Measurements from ENCODE around the gene STAMBP.
A peak's percentile ranks its signal among the peaks of the same experiment; 100 is the strongest.

Gene STAMBP

DNA sequence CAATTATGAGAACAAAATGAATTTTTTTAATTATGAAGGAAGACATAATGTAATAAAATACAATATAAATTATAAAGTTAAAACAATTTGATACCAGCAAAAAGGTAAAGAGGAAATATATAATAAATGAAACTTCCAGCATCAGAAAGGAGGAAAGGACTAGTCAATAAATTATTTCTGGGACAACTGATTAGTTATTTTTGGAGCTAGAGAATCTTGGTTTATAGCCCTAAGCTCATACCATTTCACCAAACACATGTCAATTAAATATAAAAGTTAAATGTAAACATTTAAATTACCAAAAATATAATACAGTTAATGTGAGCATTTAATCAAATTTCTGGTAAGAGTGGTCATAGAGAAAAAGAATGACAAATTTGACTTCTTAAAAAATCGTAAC is 76.2 kb downstream of the STAMBP start:
- H4K91ac ChIP-seq (ENCODE audit: low read depth, low read length, poor library complexity): no peak overlapping the region
- H3K9me3 ChIP-seq (replicated peaks in 1 of 2; ENCODE audit: control insufficient read depth in 2 of 2, insufficient read depth in 1 of 2, low read depth in 1 of 2, low read length in 2 of 2): no peaks in the 10 kb centered on the region
- H2AFZ ChIP-seq (ENCODE audit: low read length): no peak overlapping the region
- no peak overlapping the region for H2BK120ac ChIP-seq (ENCODE audit: low read depth, low read length)
- no peak overlapping the region for H3K18ac ChIP-seq (ENCODE audit: low read length)
- no peak overlapping the region for H2BK15ac ChIP-seq (ENCODE audit: low read length)
- no peak overlapping the region for H4K8ac ChIP-seq (ENCODE audit: low read depth, low read length)
- H3K27me3 ChIP-seq (ENCODE audit: control insufficient read depth in 3 of 3, insufficient read depth in 3 of 3, low read depth in 1 of 3, low read length in 3 of 3): no peaks in the 10 kb centered on the region
- H3K36me3 ChIP-seq (replicated peaks in 1 of 2; ENCODE audit: control insufficient read depth in 2 of 2, insufficient read depth in 2 of 2, low read length in 2 of 2): no peaks in the 10 kb centered on the region
- H3K14ac ChIP-seq (ENCODE audit: low read length): no peak overlapping the region
- H3K9ac ChIP-seq (ENCODE audit: low read depth, low read length, poor library complexity): no peak overlapping the region
- H3K23ac ChIP-seq (ENCODE audit: low read depth, low read length, poor library complexity): no peak overlapping the region
- DNase-seq (ENCODE audit: low spot score): no peak
- no peak overlapping the region for H3K4me2 ChIP-seq (ENCODE audit: insufficient read depth, low read length, poor library complexity, severe bottlenecking)
- no peaks in the 10 kb centered on the region for H3K4me1 ChIP-seq (ENCODE audit: control insufficient read depth in 2 of 2, insufficient read depth in 1 of 2, low read depth in 1 of 2, low read length in 2 of 2)
- no peaks in the 10 kb centered on the region for H3K79me1 ChIP-seq (ENCODE audit: low read depth, low read length)
- H2BK5ac ChIP-seq (ENCODE audit: low read length): no peak overlapping the region
- H3K4me3 ChIP-seq (ENCODE audit: low read length in 2 of 2): no peak overlapping the region
- no peak overlapping the region for H2AK5ac ChIP-seq (ENCODE audit: low read depth, low read length)
- H2BK12ac ChIP-seq (ENCODE audit: low read length): no peak overlapping the region
- H3K27ac ChIP-seq (replicated peaks; ENCODE audit: low read length): no peak overlapping the region
- WGBS, 2 donors (ENCODE audit: extremely low coverage in 2 of 2, insufficient read length in 2 of 2, insufficient replicate concordance in 1 of 2): no CpG with 5 or more reads among the region's 1 CpG
- H3K4ac ChIP-seq (ENCODE audit: low read length): no peak overlapping the region

DNA sequence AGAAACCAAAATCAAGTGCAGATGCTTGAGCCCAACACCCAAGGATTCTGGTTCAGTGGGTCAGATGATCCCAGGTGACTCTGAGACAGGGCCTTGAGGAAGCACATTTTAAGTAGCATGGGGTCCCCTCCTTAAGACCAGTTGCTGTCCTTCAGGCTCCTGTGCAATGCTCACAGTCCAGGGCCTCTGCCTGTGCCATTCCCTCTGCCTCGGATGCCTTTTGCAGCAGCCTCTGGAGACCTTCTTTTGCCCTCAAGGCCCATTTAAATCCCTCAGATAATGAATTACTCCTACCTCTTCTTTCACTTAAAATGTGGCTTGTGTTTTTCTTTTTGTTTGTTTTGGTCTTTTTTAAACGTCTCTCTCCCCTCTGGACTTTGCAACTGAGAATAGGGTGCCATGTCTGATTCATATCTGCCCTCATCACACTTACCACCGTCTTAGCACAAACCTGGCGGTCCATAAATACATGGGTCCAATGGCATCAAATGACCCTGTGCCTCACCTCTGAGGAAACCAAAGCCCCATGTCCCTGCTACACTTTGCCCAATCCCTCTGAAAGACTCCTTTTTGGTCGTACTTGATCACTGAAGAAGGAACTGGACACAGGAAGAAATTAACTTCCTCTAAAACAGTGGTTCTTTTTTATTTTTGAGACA is 78.2 kb downstream of the STAMBP start:
- Histone ChIP-seq H3K27ac (replicated peaks; ENCODE audit: low read length) (no peak overlapping the region), H3K36me3 (replicated peaks in 1 of 2; ENCODE audit: control insufficient read depth in 2 of 2, insufficient read depth in 2 of 2, low read length in 2 of 2) (no peaks in the 10 kb centered on the region), H4K91ac (ENCODE audit: low read depth, low read length, poor library complexity) (no peak overlapping the region), H3K9ac (ENCODE audit: low read depth, low read length, poor library complexity) (no peak overlapping the region), H3K23ac (ENCODE audit: low read depth, low read length, poor library complexity) (no peak overlapping the region), H2BK12ac (ENCODE audit: low read length) (no peak overlapping the region), H3K4me2 (ENCODE audit: insufficient read depth, low read length, poor library complexity, severe bottlenecking) (no peak overlapping the region), H3K18ac (ENCODE audit: low read length) (no peak overlapping the region), H3K14ac (ENCODE audit: low read length) (no peak overlapping the region), H3K4me3 (ENCODE audit: low read length in 2 of 2) (no peak overlapping the region), H3K9me3 (replicated peaks in 1 of 2; ENCODE audit: control insufficient read depth in 2 of 2, insufficient read depth in 1 of 2, low read depth in 1 of 2, low read length in 2 of 2) (no peaks in the 10 kb centered on the region), H2BK120ac (ENCODE audit: low read depth, low read length) (no peak overlapping the region), H3K27me3 (ENCODE audit: control insufficient read depth in 3 of 3, insufficient read depth in 3 of 3, low read depth in 1 of 3, low read length in 3 of 3) (no peaks in the 10 kb centered on the region), H2AFZ (ENCODE audit: low read length) (peak overlapping the region; percentile 66), H2BK15ac (ENCODE audit: low read length) (no peak overlapping the region), H3K4ac (ENCODE audit: low read length) (no peak overlapping the region), H3K79me1 (ENCODE audit: low read depth, low read length) (no peaks in the 10 kb centered on the region), H2BK5ac (ENCODE audit: low read length) (no peak overlapping the region), H4K8ac (ENCODE audit: low read depth, low read length) (no peak overlapping the region), H2AK5ac (ENCODE audit: low read depth, low read length) (no peak overlapping the region), H3K4me1 (ENCODE audit: control insufficient read depth in 2 of 2, insufficient read depth in 1 of 2, low read depth in 1 of 2, low read length in 2 of 2) (no peaks in the 10 kb centered on the region)
- DNase-seq (ENCODE audit: low spot score): no peak
- no CpG with 5 or more reads among the region's 5 CpGs for WGBS, 2 donors (ENCODE audit: extremely low coverage in 2 of 2, insufficient read length in 2 of 2, insufficient replicate concordance in 1 of 2)

DNA sequence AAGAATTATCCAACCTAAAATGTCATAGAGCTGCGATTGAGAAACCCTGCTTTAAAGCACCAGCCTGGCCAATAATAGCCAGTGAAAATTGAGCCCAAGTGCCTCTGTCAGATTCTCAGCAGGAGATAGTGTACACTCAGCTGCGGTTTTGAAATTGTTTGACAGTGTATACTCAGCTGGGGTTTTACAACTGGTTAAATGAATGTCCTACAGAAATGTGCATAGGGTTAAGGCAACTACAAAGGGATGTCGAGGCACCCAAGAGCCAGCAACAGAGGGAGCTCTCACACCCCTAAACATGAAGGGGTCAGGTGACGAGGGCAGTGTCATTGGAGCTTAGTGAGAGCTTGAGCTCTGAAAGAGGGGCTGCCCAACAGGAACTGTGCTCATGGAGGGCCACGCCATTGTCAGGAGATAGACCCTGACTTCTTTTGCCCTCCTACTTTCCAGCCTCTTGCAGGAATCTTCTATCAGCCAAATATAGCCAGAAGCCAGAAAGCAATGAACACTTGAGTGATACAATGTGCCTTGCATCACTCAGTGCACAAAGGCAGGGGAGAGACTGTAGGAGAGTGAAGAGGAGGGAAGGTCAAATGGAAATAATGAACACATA is 79.2 kb downstream of the STAMBP start:
- no peak overlapping the region for H3K4me3 ChIP-seq (ENCODE audit: low read length in 2 of 2)
- H2AFZ ChIP-seq (ENCODE audit: low read length): peak overlapping the region; percentile 66
- no CpG with 5 or more reads among the region's 5 CpGs for WGBS, 2 donors (ENCODE audit: extremely low coverage in 2 of 2, insufficient read length in 2 of 2, insufficient replicate concordance in 1 of 2)
- H3K9ac ChIP-seq (ENCODE audit: low read depth, low read length, poor library complexity): no peak overlapping the region
- H3K4ac ChIP-seq (ENCODE audit: low read length): no peak overlapping the region
- H3K14ac ChIP-seq (ENCODE audit: low read length): no peak overlapping the region
- H3K27me3 ChIP-seq (ENCODE audit: control insufficient read depth in 3 of 3, insufficient read depth in 3 of 3, low read depth in 1 of 3, low read length in 3 of 3): no peaks in the 10 kb centered on the region
- no peak for DNase-seq (ENCODE audit: low spot score)
- no peak overlapping the region for H3K18ac ChIP-seq (ENCODE audit: low read length)
- no peak overlapping the region for H2BK12ac ChIP-seq (ENCODE audit: low read length)
- H4K91ac ChIP-seq (ENCODE audit: low read depth, low read length, poor library complexity): no peak overlapping the region
- no peak overlapping the region for H2BK5ac ChIP-seq (ENCODE audit: low read length)
- no peak overlapping the region for H4K8ac ChIP-seq (ENCODE audit: low read depth, low read length)
- H2AK5ac ChIP-seq (ENCODE audit: low read depth, low read length): no peak overlapping the region
- no peaks in the 10 kb centered on the region for H3K4me1 ChIP-seq (ENCODE audit: control insufficient read depth in 2 of 2, insufficient read depth in 1 of 2, low read depth in 1 of 2, low read length in 2 of 2)
- no peaks in the 10 kb centered on the region for H3K36me3 ChIP-seq (replicated peaks in 1 of 2; ENCODE audit: control insufficient read depth in 2 of 2, insufficient read depth in 2 of 2, low read length in 2 of 2)
- no peaks in the 10 kb centered on the region for H3K79me1 ChIP-seq (ENCODE audit: low read depth, low read length)
- H2BK120ac ChIP-seq (ENCODE audit: low read depth, low read length): no peak overlapping the region
- no peak overlapping the region for H3K4me2 ChIP-seq (ENCODE audit: insufficient read depth, low read length, poor library complexity, severe bottlenecking)
- no peak overlapping the region for H3K27ac ChIP-seq (replicated peaks; ENCODE audit: low read length)
- H3K23ac ChIP-seq (ENCODE audit: low read depth, low read length, poor library complexity): no peak overlapping the region
- H3K9me3 ChIP-seq (replicated peaks in 1 of 2; ENCODE audit: control insufficient read depth in 2 of 2, insufficient read depth in 1 of 2, low read depth in 1 of 2, low read length in 2 of 2): no peaks in the 10 kb centered on the region
- no peak overlapping the region for H2BK15ac ChIP-seq (ENCODE audit: low read length)

DNA sequence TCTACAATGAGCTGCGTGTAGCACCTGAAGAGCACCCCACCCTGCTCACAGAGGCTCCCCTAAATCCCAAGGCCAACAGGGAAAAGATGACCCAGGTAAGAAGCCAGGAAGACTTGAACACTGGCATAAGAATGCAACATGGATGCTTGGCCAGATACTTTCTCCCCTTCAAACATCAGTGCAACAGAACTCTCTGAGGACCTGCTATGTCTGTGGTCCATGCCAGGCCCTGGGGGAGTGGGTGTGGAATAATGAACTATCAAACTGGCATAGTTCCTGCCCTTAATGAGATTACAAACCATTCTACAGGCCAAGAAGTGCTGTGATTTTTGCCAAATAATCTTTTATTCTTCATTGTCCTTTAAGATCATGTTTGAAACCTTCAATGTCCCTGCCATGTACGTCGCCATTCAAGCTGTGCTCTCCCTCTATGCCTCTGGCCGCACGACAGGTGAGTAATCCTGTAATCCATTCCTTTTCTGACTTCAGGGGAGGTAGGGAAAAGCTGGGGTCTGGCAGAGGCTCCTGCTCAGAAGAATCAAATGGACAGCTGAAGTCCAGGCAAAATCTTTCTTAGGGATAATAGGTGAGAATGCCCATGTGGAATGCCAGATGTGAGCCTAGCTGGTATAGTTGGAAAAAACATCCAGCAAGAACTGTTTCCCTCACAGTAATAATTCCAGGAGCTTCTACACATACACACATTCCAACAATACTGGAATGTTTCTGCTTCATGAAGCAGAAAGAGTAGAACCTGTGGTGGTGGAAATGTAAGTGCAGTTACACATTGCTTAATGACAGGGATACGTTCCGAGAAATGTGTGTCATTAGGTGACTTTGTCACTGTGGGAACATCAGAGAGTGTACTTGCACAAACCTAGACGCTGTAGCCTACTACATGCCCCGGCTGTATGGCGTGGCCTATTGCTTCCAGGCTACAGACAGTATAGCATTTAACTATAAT is 80.2 kb downstream of the STAMBP start:
- Histone ChIP-seq H3K36me3 (replicated peaks in 1 of 2; ENCODE audit: control insufficient read depth in 2 of 2, insufficient read depth in 2 of 2, low read length in 2 of 2) (no peaks in the 10 kb centered on the region), H4K8ac (ENCODE audit: low read depth, low read length) (no peak overlapping the region), H3K4me3 (ENCODE audit: low read length in 2 of 2) (no peak overlapping the region), H3K4ac (ENCODE audit: low read length) (no peak overlapping the region), H4K91ac (ENCODE audit: low read depth, low read length, poor library complexity) (no peak overlapping the region), H2AK5ac (ENCODE audit: low read depth, low read length) (no peak overlapping the region), H3K27me3 (ENCODE audit: control insufficient read depth in 3 of 3, insufficient read depth in 3 of 3, low read depth in 1 of 3, low read length in 3 of 3) (no peaks in the 10 kb centered on the region), H3K79me1 (ENCODE audit: low read depth, low read length) (no peaks in the 10 kb centered on the region), H3K9me3 (replicated peaks in 1 of 2; ENCODE audit: control insufficient read depth in 2 of 2, insufficient read depth in 1 of 2, low read depth in 1 of 2, low read length in 2 of 2) (no peaks in the 10 kb centered on the region), H3K18ac (ENCODE audit: low read length) (no peak overlapping the region), H3K14ac (ENCODE audit: low read length) (no peak overlapping the region), H3K4me2 (ENCODE audit: insufficient read depth, low read length, poor library complexity, severe bottlenecking) (no peak overlapping the region), H2BK120ac (ENCODE audit: low read depth, low read length) (no peak overlapping the region), H3K4me1 (ENCODE audit: control insufficient read depth in 2 of 2, insufficient read depth in 1 of 2, low read depth in 1 of 2, low read length in 2 of 2) (no peaks in the 10 kb centered on the region), H3K9ac (ENCODE audit: low read depth, low read length, poor library complexity) (no peak overlapping the region), H2BK5ac (ENCODE audit: low read length) (no peak overlapping the region), H2BK12ac (ENCODE audit: low read length) (no peak overlapping the region), H2BK15ac (ENCODE audit: low read length) (no peak overlapping the region), H3K27ac (replicated peaks; ENCODE audit: low read length) (no peak overlapping the region), H3K23ac (ENCODE audit: low read depth, low read length, poor library complexity) (no peak overlapping the region), H2AFZ (ENCODE audit: low read length) (no peak overlapping the region)
- no peak for DNase-seq (ENCODE audit: low spot score)
- no CpG with 5 or more reads among the region's 10 CpGs for WGBS, 2 donors (ENCODE audit: extremely low coverage in 2 of 2, insufficient read length in 2 of 2, insufficient replicate concordance in 1 of 2)

All from neuronal stem cell (in vitro differentiated cells).